NCI-H1694 (cell line): ENCODE data around the gene TP63.

Experiments
- DNase-seq: peaks from one replicate; lab custom pipeline; 2025; lab: John Stamatoyannopoulos, UW

The TP63 gene

DNA sequence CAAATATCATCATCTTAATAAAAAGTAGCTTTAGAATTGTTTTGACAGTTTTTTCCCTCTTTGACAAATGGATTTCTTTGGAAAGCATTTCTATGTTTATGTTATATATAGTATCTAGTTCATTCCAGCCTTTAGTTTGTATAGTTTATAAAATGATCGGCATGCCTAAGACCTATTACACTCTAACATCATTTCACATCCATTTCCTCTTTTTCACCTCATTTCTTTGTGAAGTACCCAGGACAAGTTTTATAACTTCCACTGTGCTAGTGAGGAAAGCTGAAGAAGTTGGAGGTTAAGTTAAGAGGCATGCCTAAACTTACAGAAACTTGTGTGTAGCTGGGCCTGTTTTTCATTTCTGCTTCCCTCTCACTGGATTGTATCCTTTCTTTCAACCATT lies 178.4 kb downstream of the TP63 start:
- no peak for DNase-seq

DNA sequence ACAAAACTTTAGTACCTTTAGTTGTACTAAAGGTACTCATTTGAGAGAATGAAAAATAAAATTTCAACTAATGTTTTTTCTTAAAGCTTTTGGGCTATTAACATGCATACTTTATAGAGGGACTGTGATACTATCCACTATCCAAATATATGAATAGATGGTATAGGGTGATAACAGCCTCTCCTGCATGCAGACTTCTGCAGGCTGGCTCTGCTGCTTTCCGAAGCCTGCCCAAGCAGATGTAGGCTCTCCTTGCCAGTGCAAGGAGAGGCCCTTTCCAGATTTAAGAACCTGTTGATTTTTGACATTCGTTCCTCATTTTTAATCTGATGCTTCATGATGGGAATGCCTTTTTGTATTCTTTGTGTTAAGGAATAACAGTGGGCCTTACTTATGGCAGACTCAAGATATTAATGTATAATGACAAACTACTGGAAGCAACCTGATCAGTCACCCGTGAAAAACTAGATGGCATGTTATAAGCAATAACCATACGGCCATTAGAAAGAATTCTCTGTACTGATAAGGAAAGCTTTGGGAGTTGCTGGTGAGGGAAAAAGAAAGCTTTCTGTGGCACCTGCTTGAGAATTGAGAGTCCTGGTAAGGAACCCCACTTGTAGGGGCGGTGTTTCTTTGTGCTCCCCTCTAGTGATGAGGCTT lies 181.7 kb downstream of the TP63 start:
- no peak for DNase-seq

DNA sequence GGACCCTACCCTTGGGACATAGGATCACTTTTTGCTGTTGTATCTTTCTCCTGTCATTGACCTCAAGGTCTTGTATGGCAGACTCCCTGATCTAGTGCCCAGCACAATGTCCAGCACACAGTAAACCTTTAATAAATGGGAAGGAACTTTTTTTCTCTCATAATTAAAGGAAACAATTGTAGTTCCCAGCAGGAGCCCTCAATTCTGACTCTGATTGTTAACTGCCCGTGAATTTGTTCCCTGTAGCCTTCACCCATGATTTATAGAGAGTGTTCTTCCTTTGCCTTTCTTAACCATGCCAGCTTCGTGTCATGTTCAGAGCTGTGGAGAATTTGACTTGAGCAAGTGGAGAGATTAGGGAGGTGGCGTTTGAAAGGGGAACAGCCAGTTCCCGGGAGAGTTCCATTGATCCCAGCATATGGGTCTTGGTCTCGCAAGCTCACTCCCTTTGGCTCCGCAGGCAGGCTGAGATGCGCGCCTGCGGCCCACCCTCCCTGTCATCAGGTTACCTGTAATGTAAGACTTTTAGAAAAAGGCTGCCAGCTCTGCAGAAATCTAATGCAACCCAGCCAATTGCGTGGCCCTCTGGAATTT lies 182.6 kb downstream of the TP63 start:
- DNase-seq, result no peak

DNA sequence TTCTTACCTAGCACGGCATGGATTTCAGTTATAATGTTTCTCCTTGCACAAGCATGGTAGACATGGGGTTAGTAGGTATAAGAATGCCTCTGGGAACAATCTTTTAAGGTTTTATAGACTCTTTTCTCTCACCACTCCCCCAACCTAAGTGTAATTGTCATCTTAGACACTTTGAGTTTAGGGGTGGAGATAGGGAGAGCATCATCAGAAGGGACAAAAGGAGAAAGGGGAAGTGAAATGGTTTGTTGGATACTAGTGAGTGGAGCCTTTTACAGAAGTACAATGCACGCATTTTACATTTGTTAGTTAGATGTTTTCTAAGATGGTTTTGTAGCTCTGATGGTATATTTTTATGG lies 189.2 kb downstream of the TP63 start:
- no peak for DNase-seq

DNA sequence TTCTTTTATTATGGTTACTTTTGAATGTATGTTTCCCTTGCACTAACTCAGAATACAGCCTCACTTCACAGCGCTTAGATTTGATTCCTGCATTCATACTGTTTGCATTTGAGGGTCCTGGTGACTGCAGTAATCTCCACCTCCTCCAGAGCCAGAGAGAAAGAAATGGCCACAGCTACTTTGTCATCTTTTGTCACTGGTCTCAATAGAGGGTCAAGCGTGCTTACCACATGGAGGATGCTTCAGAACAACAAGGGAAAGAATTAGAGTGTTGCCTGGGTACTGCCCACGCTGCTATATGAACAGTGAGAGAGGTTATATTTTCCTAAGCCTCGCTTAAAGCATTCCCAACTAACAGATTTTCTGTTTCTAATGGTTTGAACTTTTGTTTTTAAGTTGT lies 190.1 kb downstream of the TP63 start:
- no peak for DNase-seq

DNA sequence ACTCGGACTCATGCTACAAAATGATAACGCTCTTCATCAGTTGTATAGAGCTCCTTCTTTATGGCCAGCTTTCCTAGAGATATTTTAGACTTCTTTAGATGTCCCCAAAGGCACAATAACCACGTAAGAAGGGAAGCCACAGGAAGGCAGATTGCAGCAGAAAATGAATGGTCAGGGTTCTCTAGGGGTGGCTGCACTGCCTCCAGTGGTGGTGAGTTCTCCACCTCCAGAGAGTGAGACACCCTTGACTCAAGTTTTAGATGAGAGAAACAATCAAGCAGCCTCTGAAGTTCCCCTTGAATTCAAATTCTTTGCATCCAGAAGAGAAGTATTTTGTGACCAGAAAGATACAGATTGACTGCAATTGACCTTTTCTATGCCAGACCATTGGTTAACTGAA lies 191.5 kb downstream of the TP63 start:
- DNase-seq, result no peak

DNA sequence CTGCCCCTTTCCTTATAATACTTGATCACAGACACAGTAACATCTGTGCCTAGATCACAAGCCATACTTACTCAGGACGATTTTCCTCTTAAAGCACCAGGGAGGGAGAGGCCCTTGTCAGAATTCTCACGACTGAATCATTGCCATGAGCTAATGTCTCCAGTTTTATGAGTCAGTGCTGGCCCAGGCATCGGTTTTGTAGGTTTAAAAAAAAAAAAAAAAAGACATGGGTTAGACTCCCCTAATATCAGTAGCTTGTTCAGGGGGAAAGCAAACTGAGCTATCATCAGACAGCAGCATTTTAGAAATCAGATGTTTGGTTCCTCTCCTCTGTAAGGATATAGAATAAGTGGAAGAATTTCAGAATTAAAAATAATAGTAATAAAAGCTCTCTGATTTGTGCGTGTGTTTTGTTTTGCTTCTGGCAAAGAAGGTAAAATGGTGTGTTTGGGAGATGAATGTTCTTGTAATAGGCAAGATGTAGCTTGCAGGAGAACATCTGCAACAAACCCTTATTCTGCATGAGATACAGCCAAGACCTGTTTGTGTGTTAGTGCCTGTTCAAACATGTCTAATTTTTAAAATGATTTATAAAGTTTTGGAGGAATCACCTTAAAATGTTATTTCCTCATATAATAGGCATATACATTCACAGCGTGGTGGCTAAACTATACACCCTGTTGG lies 193.6 kb downstream of the TP63 start:
- DNase-seq, result peak; percentile 10

DNA sequence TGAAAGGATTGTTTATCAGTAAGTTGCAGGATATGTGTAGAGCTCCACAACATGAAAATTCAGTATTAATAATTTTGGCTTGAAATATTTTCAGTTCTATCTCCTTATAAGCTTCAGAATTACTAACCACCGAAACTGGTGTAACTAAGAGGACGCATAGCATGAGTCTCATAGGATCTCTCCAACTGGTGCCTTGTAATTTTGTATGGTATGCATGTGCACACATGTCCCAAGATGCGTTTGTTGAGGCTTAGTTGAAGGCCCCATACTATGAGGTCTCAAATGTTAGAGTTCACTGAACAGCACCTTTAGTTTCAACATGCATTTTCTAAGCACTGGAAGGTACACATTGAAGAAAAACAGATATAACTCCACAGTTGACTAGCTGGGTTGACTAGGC lies 195.4 kb downstream of the TP63 start:
- no peak for DNase-seq

DNA sequence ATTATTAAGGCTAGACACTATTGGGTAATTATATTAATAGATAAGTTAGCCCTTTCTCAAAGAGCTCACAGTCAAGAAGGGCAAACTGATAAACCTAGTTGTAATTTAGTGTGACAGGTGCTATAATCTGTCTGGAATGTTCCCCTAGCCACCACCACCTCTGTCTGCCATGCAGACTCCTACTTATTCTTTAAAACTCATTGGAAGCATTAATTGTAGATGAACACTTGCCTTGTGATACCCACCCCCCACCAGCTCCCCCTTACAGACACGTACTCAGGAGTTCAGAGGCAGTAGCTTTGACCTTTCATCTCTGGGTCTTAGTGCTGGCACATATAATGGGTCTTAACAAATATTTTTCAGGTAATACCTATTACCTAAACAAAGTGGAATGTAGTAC lies 195.9 kb downstream of the TP63 start:
- no peak for DNase-seq

DNA sequence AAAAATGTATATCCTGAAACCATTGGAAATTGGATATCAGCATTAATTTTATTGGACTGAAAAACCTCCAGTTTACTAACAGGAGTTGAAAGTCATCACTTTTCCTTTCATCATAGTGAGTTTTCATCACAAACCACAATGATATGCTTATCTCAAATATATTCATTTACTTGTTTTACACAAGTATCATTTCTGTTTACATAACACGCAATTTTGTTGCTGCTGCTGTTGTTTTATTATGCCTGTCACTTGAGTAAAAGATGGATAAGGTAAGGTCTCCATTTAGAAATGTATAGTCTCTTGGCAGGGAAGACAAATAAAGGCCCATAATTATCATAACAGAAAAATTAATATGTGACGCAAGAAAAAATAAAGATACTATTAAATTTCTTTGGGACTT lies 199.2 kb downstream of the TP63 start:
- no peak for DNase-seq

DNA sequence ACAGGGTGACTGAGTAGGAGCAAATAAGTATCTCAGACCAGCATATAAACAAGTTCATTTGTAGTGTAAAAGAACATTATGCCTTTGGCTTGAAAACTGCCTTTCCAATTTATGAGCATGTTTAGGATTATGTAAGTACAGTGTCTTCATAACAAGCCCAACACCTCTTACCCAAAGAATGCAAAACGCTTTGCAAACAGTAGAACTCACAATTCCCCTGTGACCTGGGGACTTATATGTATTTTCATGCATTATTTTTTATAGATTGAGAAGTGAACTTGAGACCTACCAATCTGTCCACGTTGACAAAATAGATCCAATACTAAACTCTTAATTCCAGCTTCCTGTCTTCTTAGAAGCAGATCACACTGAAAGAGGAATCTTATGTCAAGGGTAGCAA lies 202.1 kb downstream of the TP63 start:
- no peak for DNase-seq

DNA sequence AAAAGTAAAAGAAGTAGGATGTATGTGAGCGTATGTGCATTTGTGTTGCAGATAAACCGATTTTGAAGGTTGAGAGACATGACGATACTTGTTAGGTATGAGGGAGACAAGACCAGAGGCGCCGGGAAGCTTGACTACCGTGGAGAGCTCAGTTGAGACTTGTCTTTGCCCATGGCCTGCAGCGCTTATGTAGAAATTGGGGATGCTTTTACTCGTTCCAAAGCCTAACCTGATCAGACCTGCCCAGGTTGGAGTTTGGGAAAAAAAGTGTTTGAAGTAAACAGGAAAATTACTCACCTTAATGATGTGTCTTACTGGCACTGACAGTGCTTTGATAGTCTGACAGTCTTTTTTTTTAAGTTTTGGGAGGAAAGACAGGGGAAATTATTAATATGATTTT lies 202.8 kb downstream of the TP63 start:
- no peak for DNase-seq

DNA sequence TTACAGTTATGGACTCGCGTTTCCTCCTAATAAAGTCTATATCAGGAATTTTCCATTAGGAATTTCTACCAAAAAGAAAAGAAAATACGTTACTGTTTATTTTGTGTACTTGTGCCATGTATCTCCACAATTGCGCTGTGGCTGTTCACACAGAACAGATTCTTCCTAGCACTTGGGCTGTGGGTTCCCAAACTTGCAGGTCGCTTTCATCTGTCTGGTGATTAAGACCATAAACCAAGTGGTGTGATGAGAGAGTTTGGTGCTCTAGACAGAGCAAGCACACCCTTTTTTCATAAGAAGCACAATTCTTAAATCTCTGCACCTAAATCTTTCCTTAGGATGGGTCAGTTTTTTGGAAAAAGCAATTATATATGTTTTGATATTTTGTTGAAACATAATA lies 203.3 kb downstream of the TP63 start:
- DNase-seq, result no peak

DNA sequence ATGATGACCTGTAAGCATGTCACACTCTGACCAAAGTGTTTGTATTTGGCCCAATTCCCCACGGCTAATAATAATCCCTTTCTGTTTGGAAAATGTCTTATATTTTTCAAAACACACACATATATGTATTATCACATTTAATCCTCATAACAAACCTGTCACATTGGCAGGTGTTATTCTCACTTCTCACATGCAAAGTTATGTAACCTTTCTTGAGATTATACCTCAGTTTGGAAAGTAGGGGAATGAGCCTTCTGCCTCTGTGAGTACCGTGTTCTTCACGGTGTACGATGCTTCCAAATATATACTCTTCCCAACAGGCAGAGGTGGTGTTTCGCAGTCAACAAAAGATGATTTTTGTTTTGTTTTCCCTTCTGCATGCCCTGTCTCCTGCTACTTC lies 205.6 kb downstream of the TP63 start:
- no peak for DNase-seq

DNA sequence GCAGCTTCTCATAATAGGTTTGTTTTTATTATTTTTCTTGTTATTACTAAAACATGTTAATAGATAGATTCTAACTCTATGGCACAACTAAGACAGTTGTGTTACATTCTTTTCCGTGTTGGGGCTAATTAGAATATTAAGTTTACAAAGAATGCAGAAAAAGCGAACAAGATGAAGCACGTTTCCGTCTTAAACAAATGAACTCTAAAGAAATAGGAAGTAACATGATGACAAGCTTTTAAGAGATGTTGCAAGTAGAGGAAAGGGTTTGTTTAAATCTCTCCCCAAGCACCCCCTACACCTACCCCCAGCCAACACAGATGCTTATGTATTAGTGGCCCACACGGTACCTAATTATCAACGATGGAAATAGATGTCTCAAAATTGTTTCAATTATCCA lies 207.1 kb downstream of the TP63 start:
- DNase-seq, result no peak

DNA sequence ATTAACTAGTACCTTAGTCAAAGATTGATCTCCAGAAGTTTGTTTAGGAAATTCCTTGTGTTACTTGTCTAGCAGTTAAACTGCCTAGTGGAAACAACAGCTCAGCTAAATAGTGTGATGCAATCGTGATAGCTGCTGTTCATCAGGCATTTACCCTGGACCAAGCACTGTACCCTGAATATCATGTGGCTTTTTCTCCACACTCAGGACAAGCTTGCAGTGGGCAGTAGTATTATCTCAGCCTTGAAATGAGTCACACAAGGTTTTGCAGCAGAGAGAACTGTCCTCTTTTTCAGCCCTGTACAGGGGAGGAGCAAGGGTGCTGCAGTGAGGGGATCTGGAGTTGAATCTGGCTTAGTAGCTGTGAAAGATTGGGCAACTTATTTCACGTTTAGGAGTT lies 208.4 kb downstream of the TP63 start:
- DNase-seq, result no peak

DNA sequence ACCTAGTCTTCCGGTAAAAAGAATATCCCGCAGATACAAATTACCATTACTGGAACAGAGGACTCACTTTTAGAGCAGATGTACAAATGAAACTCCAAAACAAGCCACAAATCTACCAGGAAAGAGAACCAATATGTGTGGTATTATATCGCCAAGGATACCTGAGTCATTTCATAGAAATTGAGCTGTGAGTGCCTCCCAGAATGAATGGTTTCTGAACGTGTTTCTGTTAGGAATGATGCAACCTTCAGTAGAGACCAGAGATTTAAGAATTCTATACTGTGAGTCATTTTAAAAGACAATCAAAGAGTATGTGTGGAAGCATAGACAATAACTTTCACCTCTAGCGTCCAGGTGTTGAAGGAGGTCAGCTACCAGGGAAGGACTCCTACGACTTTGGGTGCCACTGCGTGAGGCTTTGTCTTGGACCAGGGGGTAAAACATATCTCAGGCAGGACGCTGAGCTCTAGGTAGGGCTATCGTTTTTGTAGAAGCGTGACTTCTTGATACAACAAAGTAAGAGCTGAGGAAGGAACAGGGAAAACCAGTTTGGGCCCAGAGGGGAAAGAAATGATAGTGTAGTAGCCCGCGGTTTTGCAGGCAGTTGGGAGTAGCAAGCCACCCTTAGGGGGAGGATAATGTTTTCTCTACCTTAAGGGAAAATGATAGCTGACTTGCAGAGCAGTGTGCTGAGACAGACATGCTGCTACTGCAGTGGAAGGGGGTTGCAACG lies 210.4 kb downstream of the TP63 start:
- DNase-seq, result no peak

DNA sequence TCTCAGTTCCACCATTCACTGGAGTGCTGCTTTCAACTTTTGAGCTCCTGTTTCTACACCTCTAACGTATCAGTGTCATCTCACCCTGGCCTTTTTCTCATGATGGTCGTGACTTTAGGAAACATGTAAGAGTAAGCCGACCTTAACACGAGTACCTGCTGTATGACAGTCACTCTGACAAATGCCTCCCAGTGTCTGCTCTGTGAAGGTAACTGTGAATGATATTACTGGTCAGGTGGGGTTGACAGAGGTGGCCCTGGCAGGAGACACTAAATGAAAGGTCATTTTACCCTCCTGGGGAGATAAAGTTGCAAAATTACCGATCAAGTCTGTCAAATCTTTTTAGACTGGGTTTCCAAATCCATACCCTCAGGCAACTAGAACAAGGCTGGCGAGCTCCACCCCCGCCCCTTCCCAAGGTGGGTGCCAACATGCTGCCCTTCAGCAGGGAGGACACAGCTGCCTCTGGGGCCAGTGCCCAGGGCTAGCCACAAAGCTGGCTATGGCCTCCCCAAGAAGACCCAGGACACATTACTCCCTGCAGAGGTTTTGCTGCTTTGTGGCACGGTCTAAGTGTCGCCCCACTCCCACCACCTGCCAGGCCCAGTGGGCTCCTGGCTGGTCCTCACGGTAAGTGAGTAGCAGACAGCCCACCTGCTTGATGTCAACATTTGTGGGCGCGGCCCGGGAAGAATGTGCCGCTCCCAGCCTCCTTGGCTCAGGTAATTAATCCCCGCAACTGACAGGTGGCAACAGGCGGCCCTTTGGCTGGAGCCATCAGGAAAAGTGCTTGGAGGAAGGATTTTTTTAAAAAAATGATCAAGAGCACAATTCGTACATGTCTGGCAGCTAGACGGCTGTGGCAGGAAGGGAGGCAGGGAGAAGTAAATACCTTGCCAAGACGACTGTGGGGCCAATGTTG lies 211.8 kb downstream of the TP63 start:
- DNase-seq, result no peak

DNA sequence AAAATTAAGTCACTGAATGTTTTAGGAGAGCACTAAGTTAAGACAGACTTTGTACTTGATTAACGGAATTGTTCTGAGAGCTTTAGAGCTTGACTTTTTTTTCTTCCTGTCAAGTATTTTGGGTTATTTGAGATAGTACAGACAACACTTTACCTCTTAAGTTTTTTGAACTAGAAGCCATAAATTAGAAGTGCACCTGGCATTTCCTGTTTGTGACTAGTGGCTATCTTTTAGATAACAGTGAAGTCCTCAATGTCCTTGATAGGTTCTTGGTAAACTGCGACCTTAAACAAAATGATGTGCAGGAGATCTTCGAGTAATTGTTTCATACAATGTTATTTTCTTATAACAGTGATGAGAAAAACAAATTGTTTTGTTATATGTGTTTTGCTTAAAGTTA lies 213.9 kb downstream of the TP63 start:
- DNase-seq, result no peak

DNA sequence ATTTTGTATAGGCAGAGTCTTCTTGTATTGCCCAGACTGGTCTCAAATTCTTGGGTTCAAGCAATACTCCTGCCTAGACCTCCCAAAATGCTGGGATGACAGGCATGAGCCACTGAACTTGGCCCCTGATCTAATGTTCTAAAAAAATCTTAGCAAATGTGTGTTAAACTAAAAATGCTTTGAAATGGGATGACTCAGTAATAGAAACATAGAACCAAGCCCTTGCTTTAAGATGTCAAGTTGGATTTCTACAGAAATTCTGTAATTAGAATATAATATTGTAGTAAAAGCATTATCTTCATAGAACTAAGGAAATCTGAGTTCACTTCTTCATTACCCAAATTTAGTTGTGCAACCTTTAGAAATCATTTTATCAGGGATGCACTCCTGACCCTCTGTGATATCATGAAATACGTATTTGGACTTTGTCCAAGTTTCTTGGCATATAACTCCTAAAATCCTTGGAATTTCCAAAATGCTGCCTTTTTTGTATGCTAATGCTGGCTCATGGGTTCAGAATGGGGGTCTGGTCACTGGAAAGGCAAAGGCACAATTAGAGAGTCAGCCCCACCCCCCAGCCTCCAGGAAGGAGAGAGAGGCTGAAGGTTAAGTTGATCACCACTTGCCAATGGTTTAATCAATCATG lies 217.3 kb downstream of the TP63 start:
- DNase-seq, result no peak

DNA sequence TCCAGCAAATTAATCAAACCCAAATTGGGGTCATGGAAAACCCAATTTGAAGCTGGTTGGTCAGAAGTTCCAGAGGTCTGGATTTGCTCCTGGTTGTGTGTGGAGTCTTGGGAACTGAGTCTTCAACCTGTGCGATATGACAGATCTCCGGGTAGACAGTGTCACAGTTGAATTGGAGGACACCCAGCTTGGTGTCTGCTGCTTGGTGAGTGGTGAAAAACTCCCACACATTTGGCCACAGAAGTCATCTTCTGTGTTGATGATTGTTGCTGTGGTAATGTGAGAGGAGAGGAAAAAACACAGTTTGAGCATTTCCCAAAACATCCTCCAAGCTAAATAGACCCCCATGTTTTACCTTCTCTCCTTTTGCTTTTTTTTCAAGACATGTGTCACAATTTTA lies 218.1 kb downstream of the TP63 start:
- no peak for DNase-seq

DNA sequence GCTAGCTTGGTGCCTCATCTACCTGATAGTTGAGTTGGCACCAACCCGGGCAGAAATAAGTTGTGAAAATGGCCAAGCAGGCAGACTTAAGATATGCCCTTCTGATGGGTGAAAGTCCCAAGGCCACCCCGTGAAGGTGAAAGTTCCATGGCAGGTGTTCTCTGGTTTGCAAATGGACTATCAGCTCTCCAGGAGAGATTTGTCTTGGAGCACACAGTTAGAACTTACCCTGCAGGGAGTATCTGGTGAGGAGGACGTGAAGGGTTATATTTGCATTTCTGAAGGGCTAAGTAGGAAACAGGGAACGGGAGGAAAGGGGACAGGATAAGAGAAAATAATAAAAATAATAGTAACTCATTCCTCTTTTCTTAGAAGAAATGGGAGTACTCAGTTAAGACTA lies 220.5 kb downstream of the TP63 start:
- DNase-seq, result no peak
